Right atrium auricular region (tissue), 2 donors: Measurements from ENCODE around the gene UBE2G2. TPM values are rescaled to one million over a fixed set of nuclear protein-coding genes. Genes with fewer than 3 reads are reported as not detected.

Experiments
- DNase-seq: peaks from one replicate; pipeline ENCODE4 v3.0.0-alpha.2; 2019; ENCODE audit warnings: low spot score
- H3K27ac ChIP-seq, 2 donors: fragments of 200-600 bp; sonication (generic); 1 replicate in 1 of 2; 2 replicates in 1 of 2; pipeline ENCODE4 v1.5.1; 2016 to 2019
- H3K27me3 ChIP-seq, 2 donors: fragments of 200-600 bp; sonication (generic); one replicate each; pipeline versions ENCODE4 v1.5.1 to v1.6.0; 2017 to 2019
- H3K36me3 ChIP-seq: fragments of 200-600 bp; sonication (generic); one replicate; pipeline ENCODE4 v1.5.1; 2016
- H3K4me1 ChIP-seq, 2 donors: fragments of 200-600 bp; sonication (generic); one replicate each; pipeline versions ENCODE4 v1.5.1 to v1.6.0; 2017 to 2019
- H3K4me3 ChIP-seq, 2 donors: fragments of 200-600 bp; sonication (generic); 1 replicate in 1 of 2; 2 replicates in 1 of 2; pipeline ENCODE4 v1.5.1; 2017 to 2019; ENCODE audit warnings: mild to moderate bottlenecking in 1 of 2, moderate library complexity in 1 of 2
- H3K9me3 ChIP-seq, 2 donors: fragments of 200-600 bp; sonication (generic); one replicate each; pipeline ENCODE4 v1.5.1; 2019
- CTCF ChIP-seq, 2 donors: fragments of 200-600 bp; sonication (generic); IDR thresholded peaks; one replicate each; pipeline ENCODE4 v1.5.1; 2019; ENCODE audit warnings: antibody characterized with exemption in 2 of 2
- total RNA-seq, 2 donors: library from RNA; depleted of rRNA; stranded (reverse); fragments of >200 nt; gene quantifications; one replicate each; pipeline ENCODE4 v1.1.0, GENCODE V29; 2016

UBE2G2 gene
- total RNA-seq, 2 donors from 2014 or later: 47.5 to 52.5 TPM

DNA sequence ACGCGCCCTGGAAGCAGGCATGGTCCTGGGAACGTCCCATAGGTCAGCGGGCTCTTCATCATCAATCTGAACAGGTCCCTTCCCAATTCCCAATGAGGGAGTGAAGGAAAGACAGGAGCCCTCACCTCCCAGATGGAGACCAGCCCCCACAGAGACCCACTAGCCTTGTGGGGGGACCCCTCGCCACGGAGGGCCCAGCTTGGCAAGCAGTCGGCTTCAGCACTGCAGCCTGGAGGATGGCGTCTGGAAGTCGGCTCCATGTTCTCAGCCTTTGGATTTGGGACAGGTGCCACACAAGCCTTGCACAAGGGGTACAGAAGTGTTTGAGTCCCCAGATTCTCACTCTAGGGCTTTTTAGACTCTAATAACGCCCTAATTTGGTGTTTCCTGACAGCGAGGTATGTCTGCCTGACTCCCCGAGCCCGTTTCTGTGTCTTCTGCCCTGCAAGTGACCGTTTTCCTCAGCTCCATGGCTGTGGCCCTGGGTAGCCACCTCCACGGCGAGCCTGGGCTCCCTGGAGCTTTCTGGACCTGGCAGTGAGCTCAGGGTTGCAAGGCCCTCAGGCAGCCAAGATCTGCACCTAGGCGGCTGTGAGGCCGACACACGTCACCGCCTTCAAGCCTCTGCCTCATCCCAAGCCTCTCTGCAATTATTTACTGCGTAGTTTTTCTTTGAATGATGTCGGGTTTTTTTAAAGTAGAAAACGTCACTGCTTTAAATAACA is 41.3 kb upstream of the UBE2G2 start:
- Histone ChIP-seq H3K27me3 (no peaks in the 10 kb centered on the region), H3K27ac (no peak overlapping the region), H3K4me3 (no peak overlapping the region), H3K4me1 (peaks cover 0 to 26% of the 10 kb centered on the region in 2 donors), H3K36me3 (no peaks in the 10 kb centered on the region), H3K9me3 (no peaks in the 10 kb centered on the region)
- TF ChIP-seq CTCF (IDR thresholded peaks at IDR 0.05): no peak
- no peak for DNase-seq

DNA sequence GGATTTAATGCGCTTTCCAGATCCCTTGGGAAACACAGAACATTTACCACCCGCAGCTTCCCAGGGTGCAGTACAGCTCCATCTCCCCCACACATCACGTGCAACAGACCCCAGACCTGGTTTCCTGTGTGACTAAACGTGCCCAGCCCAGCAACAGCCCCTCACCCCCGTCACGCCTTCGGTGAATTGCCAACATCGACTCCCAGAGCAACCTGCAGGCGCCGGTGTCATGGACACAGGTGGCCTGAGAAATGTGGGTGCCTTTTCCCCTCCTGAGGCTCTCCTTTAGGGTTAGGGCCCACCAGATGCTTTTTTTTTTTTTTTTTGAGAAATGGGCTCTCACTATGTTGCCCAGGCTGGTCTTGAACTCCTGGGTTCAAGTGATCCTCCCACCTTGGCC is 40.5 kb upstream of the UBE2G2 start:
- no peaks in the 10 kb centered on the region for H3K9me3 ChIP-seq
- H3K4me1 ChIP-seq: peaks cover 0 to 19% of the 10 kb centered on the region in 2 donors

GRCh38 chr21:44840771-44841170 is 39.2 kb upstream of the UBE2G2 start:
- H3K36me3 ChIP-seq: no peaks in the 10 kb centered on the region
- TF ChIP-seq CTCF (IDR thresholded peaks at IDR 0.05): no peak
- no peak overlapping the region for H3K27ac ChIP-seq
- peaks cover 0 to 13% of the 10 kb centered on the region in 2 donors for H3K4me1 ChIP-seq
- H3K27me3 ChIP-seq: no peaks in the 10 kb centered on the region
- H3K9me3 ChIP-seq: no peaks in the 10 kb centered on the region
- no peak for DNase-seq
- no peak overlapping the region for H3K4me3 ChIP-seq

More for the DNA sequence above, 40.5 kb upstream of the UBE2G2 start:
- Histone ChIP-seq H3K4me3 (no peak overlapping the region), H3K27me3 (no peaks in the 10 kb centered on the region), H3K36me3 (no peaks in the 10 kb centered on the region), H3K27ac (no peak overlapping the region)
- TF ChIP-seq CTCF (IDR thresholded peaks at IDR 0.05): no peak
- DNase-seq: no peak

DNA sequence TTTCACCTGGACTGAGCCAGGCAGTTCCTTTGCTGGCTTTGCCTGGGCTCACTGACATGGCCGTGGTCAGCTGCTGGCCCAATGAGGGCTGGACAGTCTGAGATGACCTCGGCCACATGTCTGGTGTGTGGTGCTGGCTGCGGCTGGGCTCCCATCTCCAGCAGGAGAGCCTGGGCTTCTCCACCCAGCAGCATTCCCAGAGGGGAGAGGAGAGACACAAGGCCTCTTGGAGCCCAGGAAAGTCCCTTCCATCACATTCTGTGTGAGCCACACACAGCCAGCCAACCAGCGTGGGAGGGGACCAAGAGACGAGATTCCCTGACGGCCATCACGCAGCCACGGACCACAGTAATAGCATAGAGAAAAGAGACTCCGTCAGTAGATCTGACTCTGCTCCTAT is 37.3 kb upstream of the UBE2G2 start:
- Histone ChIP-seq H3K9me3 (no peaks in the 10 kb centered on the region), H3K4me3 (no peak overlapping the region), H3K36me3 (no peaks in the 10 kb centered on the region), H3K27me3 (no peaks in the 10 kb centered on the region), H3K27ac (no peak overlapping the region), H3K4me1 (peaks cover 0 to 7% of the 10 kb centered on the region in 2 donors)
- no peak for DNase-seq
- TF ChIP-seq CTCF (IDR thresholded peaks at IDR 0.05): no peak

DNA sequence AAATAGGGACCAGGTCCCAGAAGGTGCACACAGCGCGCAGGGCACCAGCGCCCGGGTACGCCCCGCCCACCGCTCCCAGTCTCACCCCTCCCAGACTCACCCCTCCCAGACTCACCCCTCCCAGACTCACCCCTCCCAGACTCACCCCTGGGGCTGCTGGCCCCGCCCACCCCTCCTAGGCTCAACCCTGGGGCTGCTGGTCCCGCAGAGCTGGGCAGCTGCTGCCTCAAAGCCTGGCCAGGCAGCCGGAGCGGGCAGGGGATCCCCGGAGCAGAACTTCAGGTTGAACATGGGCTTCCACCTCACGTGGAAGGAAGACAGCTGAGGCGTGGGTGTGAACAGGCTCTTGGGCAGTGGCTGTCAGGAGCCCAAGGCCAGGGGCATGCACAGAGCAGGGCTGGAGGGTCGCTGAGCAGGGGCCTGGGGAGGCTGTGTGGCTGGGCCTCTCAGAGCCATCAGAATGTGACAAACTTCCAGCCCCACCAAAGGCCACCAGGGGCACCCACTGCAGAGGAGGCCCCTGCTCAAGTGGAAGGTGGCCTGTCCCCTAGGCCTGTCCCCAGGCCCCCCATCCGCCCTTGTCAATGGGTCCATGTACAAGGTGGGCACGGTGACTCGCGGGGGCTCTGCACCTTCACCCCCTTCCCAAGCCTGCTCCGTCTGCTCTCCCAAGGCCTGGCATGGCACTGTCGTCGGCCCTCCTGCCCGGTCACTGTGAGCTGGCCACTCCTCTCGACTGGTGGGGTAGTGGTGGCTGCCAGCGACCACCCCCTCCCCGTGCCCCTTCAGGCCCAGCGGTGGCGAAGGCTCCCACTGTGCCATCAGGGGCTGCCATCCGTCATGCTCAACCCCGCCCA is 36.6 kb upstream of the UBE2G2 start:
- no peaks in the 10 kb centered on the region for H3K27me3 ChIP-seq
- TF ChIP-seq CTCF (IDR thresholded peaks at IDR 0.05): no peak
- no peaks in the 10 kb centered on the region for H3K36me3 ChIP-seq
- no peak overlapping the region for H3K4me3 ChIP-seq
- H3K9me3 ChIP-seq: no peaks in the 10 kb centered on the region
- peaks cover 0 to 7% of the 10 kb centered on the region in 2 donors for H3K4me1 ChIP-seq
- no peak overlapping the region for H3K27ac ChIP-seq
- DNase-seq: no peak
